HL-60 (cell line): ENCODE measurements around the gene ABO.
"Not testable (repeated sequence)": the region's sequence is repeated elsewhere in the genome, so short reads cannot be mapped to it uniquely, and the experiment has no call there.

ENCODE experiments used
- DNase-seq, 2 experiments: peaks; one replicate each; pipeline ENCODE4 v3.0.0-alpha.2; 2010 to 2020; ENCODE audit warnings: low read depth in 1 of 2, low spot score in 1 of 2
- H3K27ac ChIP-seq: fragments of 250-450 bp; sonication (Bioruptor Pico); replicated peaks from 2 replicates; pipeline ENCODE4 v1.5.1; 2020; ENCODE audit warnings: mild to moderate bottlenecking, moderate library complexity
- H3K27me3 ChIP-seq: fragments of 250-450 bp; sonication (Bioruptor Pico); 2 replicates; pipeline ENCODE4 v1.5.1; 2021; ENCODE audit warnings: mild to moderate bottlenecking, moderate library complexity; ENCODE audit not compliant: insufficient read depth, poor library complexity, severe bottlenecking
- H3K4me3 ChIP-seq: replicated peaks from 2 replicates; pipeline ENCODE4 v1.5.1; 2011; ENCODE audit warnings: mild to moderate bottlenecking, control low read depth, low read length; ENCODE audit not compliant: insufficient read depth
- CTCF ChIP-seq: IDR thresholded peaks from one replicate; pipeline ENCODE4 v1.5.1; 2011; ENCODE audit warnings: low read length, control low read depth, inconsistent platforms; ENCODE audit not compliant: insufficient read depth
- GABPA ChIP-seq: IDR thresholded peaks from 2 replicates; pipeline ENCODE4 v1.6.1; 2012; ENCODE audit warnings: low read depth
- POLR2AphosphoS5 ChIP-seq: IDR thresholded peaks from 2 replicates; pipeline ENCODE4 v1.6.1; 2012; ENCODE audit warnings: low read depth
- REST ChIP-seq: IDR thresholded peaks from 2 replicates; pipeline ENCODE4 v1.6.1; 2012; ENCODE audit warnings: low read depth; ENCODE audit not compliant: insufficient replicate concordance
- SPI1 ChIP-seq: IDR thresholded peaks from 2 replicates; pipeline ENCODE4 v1.6.1; 2012; ENCODE audit warnings: low read depth, mild to moderate bottlenecking, borderline replicate concordance

ABO gene

GRCh38 chr9:133230093-133230492 is 44.9 kb downstream of the ABO start:
- Histone ChIP-seq H3K27ac (no peak overlapping the region), H3K27me3 (no peaks in the 10 kb centered on the region), H3K4me3 (no peak overlapping the region)
- DNase-seq, result no peak
- TF ChIP-seq CTCF (no peak), GABPA (no peak), POLR2AphosphoS5 (no peak), SPI1 (no peak), REST (no peak)

GRCh38 chr9:133228474-133229193 is 46.4 kb downstream of the ABO start:
- not testable (repeated sequence) for H3K27ac ChIP-seq, DNase-seq, H3K4me3 ChIP-seq, H3K27me3 ChIP-seq

GRCh38 chr9:133227996-133228395 is 47.0 kb downstream of the ABO start:
- not testable (repeated sequence) for H3K27ac ChIP-seq, H3K27me3 ChIP-seq, DNase-seq, H3K4me3 ChIP-seq

GRCh38 chr9:133227242-133227860 is 47.6 kb downstream of the ABO start:
- H3K27ac ChIP-seq, result no peak overlapping the region
- no peaks in the 10 kb centered on the region for H3K27me3 ChIP-seq
- TF ChIP-seq POLR2AphosphoS5 (no peak), GABPA (no peak), CTCF (no peak), SPI1 (no peak), REST (no peak)
- DNase-seq, result no peak
- no peak overlapping the region for H3K4me3 ChIP-seq
